WTC11 (cell line): Measurements from ENCODE around the gene IL17RD.

ENCODE experiments used
- CREM ChIP-seq: sonication (generic); formaldehyde crosslinking; IDR thresholded peaks from 2 replicates; pipeline ENCODE4 v1.8.1; 2022; ENCODE audit warnings: mild to moderate bottlenecking, missing genetic modification reagents, moderate library complexity
- EMX1 ChIP-seq: fragments of 250-450 bp; sonication (Bioruptor Pico); IDR thresholded peaks from 2 replicates; pipeline ENCODE4 v1.8.0; 2021; ENCODE audit warnings: mild to moderate bottlenecking
- FOXK1 ChIP-seq: sonication (generic); formaldehyde crosslinking; IDR thresholded peaks from 2 replicates; pipeline ENCODE4 v1.8.0; 2022; ENCODE audit warnings: mild to moderate bottlenecking, moderate library complexity, missing genetic modification reagents
- IRF2 ChIP-seq: sonication (generic); formaldehyde crosslinking; IDR thresholded peaks from 2 replicates; pipeline ENCODE4 v1.8.0; 2022; ENCODE audit warnings: low read depth, missing genetic modification reagents, borderline replicate concordance
- JUN ChIP-seq: sonication (generic); formaldehyde crosslinking; IDR thresholded peaks from 2 replicates; pipeline ENCODE4 v1.8.0; 2023; ENCODE audit warnings: mild to moderate bottlenecking, missing genetic modification reagents
- RORB ChIP-seq: fragments of 250-450 bp; sonication (Bioruptor Pico); IDR thresholded peaks from 2 replicates; pipeline ENCODE4 v1.9.0; 2021; ENCODE audit warnings: mild to moderate bottlenecking
- ZNF423 ChIP-seq: fragments of 250-450 bp; sonication (Bioruptor Pico); IDR thresholded peaks from 2 replicates; pipeline ENCODE4 v2.1.2; 2022; ENCODE audit warnings: mild to moderate bottlenecking, moderate library complexity
- TF ChIP-seq, protein P1 (sequence below): fragments of 200-600 bp; IDR thresholded peaks from 2 replicates; pipeline ENCODE4 v1.8.0; 2022; ENCODE audit warnings: antibody characterized with exemption
- TF ChIP-seq, protein P2 (sequence below): sonication (generic); formaldehyde crosslinking; IDR thresholded peaks from 2 replicates; pipeline ENCODE4 v1.8.0; 2022; ENCODE audit warnings: mild to moderate bottlenecking, missing genetic modification reagents
- TF ChIP-seq, protein P3 (sequence below): sonication (generic); formaldehyde crosslinking; IDR thresholded peaks from 2 replicates; pipeline ENCODE4 v1.8.0; 2023; ENCODE audit warnings: mild to moderate bottlenecking, missing genetic modification reagents
- TF ChIP-seq, protein P4 (sequence below): sonication (generic); formaldehyde crosslinking; IDR thresholded peaks from 2 replicates; pipeline ENCODE4 v1.8.1; 2023; ENCODE audit warnings: mild to moderate bottlenecking, missing genetic modification reagents, borderline replicate concordance

DNA sequence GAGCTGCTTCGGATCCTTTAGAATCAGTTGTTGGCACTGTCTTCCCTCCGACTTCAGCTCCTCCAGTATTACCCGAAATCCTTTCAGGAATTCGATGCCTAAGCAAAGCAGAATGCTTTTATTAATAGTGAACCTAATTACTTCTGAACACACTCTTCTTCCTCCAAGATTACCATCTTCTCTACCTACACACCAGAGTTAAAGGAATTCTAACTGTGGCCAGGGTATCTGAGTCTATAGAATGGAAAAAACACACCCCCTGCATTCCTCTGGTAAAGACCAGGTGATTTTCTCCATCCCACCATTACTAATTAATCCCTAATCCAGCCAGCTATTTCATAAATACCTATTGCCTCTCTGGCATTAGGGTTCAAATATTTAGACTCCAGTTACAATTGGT lies 54.9 kb downstream of the IL17RD start:
- no peak for TF ChIP-seq RORB (CRISPR knock-in tag)
- no peak for TF ChIP-seq FOXK1 (CRISPR knock-in tag)
- TF ChIP-seq, protein P1, sequence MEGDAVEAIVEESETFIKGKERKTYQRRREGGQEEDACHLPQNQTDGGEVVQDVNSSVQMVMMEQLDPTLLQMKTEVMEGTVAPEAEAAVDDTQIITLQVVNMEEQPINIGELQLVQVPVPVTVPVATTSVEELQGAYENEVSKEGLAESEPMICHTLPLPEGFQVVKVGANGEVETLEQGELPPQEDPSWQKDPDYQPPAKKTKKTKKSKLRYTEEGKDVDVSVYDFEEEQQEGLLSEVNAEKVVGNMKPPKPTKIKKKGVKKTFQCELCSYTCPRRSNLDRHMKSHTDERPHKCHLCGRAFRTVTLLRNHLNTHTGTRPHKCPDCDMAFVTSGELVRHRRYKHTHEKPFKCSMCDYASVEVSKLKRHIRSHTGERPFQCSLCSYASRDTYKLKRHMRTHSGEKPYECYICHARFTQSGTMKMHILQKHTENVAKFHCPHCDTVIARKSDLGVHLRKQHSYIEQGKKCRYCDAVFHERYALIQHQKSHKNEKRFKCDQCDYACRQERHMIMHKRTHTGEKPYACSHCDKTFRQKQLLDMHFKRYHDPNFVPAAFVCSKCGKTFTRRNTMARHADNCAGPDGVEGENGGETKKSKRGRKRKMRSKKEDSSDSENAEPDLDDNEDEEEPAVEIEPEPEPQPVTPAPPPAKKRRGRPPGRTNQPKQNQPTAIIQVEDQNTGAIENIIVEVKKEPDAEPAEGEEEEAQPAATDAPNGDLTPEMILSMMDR: no peak
- TF ChIP-seq, protein P2, sequence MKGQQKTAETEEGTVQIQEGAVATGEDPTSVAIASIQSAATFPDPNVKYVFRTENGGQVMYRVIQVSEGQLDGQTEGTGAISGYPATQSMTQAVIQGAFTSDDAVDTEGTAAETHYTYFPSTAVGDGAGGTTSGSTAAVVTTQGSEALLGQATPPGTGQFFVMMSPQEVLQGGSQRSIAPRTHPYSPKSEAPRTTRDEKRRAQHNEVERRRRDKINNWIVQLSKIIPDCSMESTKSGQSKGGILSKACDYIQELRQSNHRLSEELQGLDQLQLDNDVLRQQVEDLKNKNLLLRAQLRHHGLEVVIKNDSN: no peak
- no peak for TF ChIP-seq IRF2
- TF ChIP-seq, protein P3, sequence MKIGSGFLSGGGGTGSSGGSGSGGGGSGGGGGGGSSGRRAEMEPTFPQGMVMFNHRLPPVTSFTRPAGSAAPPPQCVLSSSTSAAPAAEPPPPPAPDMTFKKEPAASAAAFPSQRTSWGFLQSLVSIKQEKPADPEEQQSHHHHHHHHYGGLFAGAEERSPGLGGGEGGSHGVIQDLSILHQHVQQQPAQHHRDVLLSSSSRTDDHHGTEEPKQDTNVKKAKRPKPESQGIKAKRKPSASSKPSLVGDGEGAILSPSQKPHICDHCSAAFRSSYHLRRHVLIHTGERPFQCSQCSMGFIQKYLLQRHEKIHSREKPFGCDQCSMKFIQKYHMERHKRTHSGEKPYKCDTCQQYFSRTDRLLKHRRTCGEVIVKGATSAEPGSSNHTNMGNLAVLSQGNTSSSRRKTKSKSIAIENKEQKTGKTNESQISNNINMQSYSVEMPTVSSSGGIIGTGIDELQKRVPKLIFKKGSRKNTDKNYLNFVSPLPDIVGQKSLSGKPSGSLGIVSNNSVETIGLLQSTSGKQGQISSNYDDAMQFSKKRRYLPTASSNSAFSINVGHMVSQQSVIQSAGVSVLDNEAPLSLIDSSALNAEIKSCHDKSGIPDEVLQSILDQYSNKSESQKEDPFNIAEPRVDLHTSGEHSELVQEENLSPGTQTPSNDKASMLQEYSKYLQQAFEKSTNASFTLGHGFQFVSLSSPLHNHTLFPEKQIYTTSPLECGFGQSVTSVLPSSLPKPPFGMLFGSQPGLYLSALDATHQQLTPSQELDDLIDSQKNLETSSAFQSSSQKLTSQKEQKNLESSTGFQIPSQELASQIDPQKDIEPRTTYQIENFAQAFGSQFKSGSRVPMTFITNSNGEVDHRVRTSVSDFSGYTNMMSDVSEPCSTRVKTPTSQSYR: no peak
- no peak for TF ChIP-seq ZNF423 (CRISPR knock-in tag)
- TF ChIP-seq JUN: no peak
- TF ChIP-seq EMX1 (CRISPR knock-in tag): no peak
- TF ChIP-seq, protein P4, sequence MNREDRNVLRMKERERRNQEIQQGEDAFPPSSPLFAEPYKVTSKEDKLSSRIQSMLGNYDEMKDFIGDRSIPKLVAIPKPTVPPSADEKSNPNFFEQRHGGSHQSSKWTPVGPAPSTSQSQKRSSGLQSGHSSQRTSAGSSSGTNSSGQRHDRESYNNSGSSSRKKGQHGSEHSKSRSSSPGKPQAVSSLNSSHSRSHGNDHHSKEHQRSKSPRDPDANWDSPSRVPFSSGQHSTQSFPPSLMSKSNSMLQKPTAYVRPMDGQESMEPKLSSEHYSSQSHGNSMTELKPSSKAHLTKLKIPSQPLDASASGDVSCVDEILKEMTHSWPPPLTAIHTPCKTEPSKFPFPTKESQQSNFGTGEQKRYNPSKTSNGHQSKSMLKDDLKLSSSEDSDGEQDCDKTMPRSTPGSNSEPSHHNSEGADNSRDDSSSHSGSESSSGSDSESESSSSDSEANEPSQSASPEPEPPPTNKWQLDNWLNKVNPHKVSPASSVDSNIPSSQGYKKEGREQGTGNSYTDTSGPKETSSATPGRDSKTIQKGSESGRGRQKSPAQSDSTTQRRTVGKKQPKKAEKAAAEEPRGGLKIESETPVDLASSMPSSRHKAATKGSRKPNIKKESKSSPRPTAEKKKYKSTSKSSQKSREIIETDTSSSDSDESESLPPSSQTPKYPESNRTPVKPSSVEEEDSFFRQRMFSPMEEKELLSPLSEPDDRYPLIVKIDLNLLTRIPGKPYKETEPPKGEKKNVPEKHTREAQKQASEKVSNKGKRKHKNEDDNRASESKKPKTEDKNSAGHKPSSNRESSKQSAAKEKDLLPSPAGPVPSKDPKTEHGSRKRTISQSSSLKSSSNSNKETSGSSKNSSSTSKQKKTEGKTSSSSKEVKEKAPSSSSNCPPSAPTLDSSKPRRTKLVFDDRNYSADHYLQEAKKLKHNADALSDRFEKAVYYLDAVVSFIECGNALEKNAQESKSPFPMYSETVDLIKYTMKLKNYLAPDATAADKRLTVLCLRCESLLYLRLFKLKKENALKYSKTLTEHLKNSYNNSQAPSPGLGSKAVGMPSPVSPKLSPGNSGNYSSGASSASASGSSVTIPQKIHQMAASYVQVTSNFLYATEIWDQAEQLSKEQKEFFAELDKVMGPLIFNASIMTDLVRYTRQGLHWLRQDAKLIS: no peak
- no peak for TF ChIP-seq CREM (CRISPR knock-in tag)
